Activated gamma-delta T cell treated with Interleukin-2 at 50 U/mL for 16 hours (primary cell): ENCODE results near the gene KRTAP23-1.

Source experiments
- DNase-seq: peaks from one replicate; pipeline ENCODE4 v3.0.0-alpha.2; 2020

The KRTAP23-1 gene, protein sequence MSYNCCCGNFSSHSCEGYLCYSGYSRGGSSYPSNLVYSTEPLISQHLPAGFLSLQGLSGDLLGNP

DNA sequence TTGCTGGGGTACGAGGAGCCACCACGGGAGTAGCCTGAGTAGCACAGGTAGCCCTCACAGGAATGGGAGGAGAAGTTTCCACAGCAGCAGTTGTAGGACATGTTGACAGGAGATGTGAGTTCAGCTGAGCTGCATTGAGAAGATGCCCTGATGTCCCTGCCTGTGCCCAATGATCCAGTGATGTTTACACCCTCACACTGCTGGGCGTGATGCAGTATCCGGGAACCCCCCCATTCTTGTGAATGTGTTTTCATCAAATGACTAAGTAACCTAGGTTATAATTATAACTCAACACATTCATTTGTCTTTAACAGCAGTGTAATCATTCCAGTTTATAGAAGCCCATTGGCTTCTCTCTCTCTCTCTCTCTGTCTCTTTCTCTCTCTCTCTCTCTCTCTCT, at the start of gene KRTAP23-1:
Gene KRTAP23-1 (minus strand): TSS at position 101 of the 400 bp plus-strand sequence. CDS start 0 bp downstream, at position 101.
- no peak for DNase-seq

DNA sequence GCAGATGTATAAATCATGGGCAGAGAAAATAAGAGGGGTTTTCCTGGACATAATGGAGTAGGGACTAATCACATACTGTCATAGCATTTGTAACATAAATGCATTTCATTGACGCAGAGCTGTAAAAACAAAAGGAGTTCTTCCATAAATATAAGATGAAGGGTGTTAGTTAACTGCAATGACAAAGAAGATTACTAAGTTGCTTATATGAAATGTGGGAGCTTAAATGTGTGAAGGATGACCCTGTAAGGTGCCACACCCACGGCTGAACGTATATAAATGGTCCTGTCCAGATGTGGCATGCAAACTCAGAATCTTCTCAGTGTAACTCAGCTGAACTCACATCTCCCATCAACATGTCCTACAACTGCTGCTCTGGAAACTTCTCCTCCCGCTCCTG, 47.3 kb upstream of the KRTAP23-1 start, which contains the start of gene KRTAP13-1:
Gene KRTAP13-1 (plus strand): TSS at position 301 of the 400 bp plus-strand sequence. CDS start 56 bp downstream, at position 357.
- DNase-seq = no peak

DNA sequence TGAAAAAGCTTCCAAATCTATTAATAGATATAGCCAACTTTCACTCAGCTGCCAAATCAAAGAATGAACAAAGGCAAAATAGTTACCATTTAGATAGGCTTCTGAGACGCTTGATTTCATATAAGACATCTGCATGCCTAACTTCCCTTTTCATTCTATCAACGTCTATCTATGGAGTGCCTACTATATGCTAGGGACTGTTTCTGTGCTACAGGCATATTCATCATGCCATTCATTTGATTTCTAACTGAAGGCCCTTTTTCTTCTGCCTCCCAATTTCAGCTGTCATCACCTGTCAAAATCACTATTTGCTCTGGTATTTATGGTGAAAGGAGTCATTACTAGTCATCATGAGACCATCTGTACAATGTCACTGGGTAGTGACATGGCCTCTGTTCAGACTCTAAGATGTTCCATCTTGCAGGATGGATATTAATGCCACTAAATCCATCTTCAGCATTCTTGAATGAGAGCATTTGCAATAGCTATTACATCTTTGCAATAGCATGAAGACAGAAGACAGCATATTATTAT, 43.2 kb upstream of the KRTAP23-1 start:
- DNase-seq = no peak

DNA sequence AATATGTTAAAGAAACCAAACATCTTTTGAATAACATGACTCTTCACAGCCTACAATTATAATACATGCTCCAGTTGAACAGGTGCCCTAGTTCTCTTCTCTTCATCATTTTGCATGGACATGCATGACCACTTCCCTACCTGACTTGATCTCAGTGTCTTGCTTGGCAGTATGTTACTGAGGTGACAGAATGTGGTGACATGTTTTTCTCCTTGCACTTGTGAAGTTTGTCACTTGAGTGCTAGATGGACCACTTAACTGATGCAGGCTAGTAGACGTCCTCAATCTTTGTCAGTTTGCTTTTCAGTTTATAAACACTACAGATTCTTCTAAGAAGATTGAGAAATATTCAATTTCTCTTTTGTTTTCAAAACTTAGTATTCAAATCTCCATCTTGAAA, 33.8 kb upstream of the KRTAP23-1 start:
- DNase-seq = no peak

DNA sequence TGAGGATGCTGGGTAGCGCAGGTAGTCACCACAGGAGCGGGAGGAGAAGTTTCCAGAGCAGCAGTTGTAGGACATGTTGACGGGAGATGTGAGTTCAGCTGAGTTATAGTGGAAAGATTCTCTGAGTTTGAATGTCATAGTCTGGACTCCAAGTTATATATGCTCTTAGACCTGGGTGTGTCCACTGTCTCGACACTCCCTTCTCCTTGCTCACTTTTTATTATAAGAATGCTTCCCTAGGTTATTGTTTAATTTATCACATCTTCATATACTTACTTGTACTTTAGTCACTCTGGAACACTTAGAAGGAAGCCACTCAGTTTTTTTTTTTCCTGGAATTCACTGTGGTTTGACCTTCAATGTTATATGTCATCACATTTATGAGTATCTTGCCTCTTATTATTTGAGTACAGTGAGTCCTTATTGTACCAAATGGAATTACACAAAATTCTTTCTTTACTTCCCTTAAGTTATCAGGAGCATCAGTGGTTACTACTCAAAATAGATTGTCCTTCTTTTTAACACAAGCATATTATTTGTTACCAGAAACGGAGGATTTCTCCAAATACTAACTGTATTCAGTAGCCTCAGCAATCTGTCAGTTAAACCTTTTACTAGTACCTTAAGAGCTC, 23.8 kb upstream of the KRTAP23-1 start, which contains the start of gene KRTAP13-2:
Gene KRTAP13-2 (minus strand): TSS at position 133 of the 632 bp plus-strand sequence. CDS start 58 bp downstream, at position 75.
- no peak for DNase-seq

DNA sequence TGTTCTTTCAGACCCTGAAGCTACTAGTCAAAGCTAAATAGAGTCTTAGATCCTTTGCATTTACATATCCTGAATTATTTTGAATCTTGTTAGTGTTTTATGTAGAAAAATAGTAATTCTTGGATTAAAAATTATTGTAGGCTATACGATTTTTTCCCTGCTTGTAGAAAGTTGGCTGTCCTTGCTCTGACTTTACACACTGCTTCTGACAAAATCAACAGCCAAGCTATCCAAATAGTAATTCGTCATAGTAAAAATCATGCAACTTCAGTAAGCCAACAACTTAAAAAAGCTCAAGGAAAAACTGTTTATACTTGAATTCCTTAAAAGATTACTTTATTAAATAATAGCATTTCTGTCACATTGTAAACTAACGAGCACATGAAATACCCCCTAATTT, 7.5 kb upstream of the KRTAP23-1 start:
- no peak for DNase-seq

DNA sequence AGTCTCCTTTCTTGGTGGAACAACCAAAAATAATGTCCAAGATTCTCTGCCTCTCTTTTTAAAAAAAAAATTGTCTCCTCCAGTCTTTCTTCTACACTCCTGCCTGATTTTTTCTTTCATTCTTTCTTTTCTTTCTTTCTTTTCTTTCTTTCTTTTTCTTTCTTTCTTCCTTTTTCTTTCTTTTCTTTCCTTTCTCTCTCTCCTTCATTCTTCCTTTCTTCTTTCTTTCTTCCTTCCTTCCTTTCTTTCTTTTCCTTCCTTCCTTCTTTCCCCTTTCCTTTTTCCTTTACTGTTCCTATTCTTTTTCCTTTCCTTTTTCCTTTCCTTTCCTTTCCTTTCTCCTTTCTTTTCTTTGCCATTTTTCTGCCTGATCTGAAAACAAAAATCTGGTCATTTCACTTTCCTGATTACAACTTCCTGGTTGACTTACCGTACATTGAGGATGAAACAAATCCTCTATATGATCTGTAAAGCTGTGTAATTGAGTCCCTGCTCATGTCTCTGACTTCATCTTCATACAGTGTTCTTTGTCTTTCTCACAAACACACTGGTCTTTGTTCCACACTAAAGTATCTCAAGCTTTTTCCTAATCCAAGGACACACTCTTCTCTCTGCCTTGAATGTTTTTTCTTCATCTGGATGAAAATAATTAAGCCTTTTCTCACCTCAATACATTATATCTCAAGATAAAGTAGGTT, 6.1 kb upstream of the KRTAP23-1 start:
- no peak for DNase-seq

DNA sequence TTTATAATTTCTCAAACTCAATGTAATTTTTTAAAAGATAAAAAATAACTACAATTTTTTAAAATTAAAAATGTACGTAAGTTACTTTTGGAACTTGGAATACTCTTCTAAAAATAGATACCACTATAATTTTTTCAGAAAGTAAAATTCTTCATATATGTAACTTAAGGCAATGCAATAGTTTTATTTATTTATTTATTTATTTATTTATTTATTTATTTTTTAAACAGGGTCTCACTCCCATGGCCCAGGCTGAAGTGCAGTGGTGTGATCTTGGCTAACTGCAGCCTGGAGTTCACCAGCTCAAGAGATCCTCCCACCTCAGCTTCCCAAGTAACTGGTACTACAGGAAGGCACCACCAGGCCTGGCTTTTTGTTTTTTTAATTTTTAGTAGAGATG, 3.1 kb upstream of the KRTAP23-1 start:
- DNase-seq = no peak

DNA sequence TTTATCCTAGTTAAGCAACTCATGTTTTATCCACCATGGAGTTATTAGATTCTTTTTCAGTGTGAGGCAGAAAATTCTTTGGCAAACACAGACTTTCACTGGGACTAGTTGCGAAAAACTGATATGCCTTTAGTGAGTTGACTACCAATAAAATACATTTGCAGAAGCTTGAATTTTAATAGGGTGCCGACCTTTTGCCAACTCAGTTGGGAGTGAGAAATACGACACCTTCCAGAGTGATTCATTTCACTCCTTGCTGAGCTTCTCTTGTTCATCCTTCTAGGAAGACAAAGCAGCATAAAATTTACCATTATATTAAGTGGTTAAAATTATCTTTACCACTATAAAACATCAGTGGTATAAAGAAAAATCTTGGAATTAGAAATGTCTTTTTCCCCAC, 1.2 kb upstream of the KRTAP23-1 start:
- no peak for DNase-seq

DNA sequence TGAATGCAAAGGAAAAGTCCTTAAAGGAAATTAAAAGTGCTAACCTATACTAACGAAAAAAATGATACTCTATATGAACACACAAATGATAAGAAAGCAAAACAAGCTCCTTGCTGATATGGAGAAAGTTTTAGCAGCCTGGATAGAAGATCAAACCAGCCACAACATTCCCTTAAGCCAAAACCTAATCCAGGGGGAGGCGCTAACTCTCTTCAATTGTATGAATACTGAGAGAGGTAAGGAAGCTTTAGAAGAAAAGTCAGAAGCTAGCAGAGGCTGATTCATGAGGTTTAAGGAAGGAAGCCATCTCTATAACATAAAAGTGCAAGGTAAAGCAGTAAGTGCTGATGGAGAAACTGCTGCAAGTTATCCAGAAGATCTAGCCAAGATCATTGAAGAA, 3.4 kb downstream of the KRTAP23-1 start:
- DNase-seq = no peak

DNA sequence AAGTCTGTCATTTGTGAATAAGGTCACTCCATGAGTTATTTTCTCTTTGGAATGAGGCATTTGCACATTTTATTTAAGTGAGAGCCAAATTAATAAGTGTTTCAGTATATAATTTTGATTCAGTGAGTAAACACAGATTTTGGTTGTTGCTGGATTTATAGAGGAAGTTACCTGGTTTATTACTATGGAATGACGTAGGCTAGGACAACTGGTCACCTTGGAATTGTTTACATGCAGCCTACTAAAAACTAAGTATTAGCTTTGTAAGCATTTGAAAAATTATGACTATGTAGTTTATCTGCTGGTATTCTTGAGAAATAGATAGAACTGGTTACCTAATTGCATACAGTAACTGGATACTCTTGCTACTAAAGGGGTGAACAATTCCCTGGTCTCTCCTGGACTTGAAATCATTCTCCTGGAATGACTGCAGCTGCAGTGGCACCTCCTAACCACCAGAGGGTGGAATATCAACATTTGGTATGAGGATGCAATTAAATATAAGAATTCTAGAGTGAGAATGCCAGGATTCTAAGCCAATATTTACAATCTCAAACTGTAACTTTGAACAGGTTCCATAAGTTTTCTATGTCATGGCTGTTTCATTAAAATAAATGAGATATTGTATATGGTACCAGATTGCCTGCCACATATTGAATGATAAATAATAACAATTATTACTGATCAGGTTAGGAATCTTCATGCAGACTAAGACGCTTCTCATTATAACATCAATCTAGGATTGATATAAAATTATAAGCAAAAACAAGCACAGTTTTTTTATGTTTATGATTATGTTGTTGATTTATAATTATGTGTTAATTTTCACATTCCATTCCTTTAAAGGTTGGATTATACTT, 7.5 kb downstream of the KRTAP23-1 start:
- peak; percentile 5 for DNase-seq

DNA sequence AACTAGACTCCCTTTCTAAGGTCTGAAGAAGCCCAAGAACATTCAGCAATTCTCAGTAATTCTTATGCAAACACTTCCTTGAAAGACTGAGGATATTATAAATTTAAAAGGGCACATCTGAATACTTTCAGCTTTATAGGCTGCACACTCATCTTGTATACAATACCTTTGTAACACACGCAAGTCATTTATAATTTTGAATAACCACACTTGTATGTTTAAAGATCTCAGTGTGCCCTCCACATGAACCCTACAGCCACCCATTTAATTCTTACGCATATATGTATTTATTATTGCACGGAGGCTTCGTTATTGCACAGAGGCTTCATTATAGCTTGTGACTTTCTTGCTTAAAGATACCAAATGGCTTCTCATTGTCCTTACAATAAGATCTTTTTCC, 9.7 kb downstream of the KRTAP23-1 start:
- DNase-seq = no peak

DNA sequence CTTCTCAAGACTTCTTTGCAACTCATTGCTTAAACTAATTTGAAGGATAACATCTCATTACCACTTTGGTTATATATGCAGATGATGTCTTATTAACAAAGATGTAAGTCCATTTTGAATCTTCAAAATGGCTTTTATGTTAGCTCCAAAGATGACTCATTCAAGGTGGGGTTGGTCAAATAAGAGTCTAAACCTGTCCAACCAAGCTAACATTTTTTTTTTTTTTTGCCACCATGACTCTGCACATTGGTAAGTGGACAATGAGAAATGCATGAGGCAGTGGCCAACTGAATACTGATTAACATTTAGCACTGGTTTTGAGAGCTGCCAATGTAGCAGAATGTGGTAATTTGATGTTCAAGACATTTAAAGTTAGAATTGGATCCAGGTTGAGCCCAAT, 10.6 kb downstream of the KRTAP23-1 start:
- DNase-seq = no peak

DNA sequence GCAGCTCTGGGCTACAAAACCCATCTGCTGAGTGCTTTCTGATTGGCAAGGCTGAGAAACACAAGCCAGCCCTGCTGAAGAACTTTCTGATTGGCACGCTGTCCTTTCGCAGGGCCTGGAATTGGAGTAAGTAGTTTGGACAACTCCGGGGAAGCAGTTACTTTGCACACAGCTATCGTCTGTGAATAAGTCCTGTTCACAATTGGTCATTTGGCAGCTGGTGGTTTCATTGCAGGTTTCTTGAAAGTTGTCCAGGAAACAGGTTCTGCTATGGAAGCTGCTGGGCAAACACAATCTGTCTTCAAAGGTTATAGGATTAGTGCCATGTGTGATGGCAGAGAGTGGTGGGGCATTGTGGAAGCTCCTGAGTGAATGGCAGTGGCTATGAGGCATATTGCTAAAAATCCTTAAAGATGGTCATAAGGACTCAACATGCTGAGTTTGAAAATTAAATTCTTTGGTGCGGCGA, 11.1 kb downstream of the KRTAP23-1 start, which contains the start of gene KRTAP27-1:
Gene KRTAP27-1 (minus strand): TSS at position 419 of the 469 bp plus-strand sequence. CDS start 26 bp downstream, at position 393.
- no peak for DNase-seq

DNA sequence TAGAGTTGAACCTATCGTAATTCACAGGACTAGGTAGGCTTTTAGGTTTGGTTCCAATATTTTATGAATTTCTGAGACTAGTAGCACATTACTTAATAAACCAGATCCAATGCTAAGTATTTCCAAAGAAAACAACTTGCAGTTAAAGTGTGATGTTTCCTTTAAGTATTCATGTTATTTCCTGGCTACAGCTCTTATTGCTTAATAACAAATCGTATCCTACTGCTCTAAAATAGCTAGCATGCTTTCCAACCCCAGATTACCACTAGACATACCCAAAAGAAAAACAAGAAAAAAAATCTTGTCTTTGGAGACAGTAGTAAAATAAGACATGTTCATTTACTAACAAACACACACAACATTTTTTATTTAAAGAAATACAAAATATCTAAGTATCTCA, 11.8 kb downstream of the KRTAP23-1 start:
- no peak for DNase-seq

DNA sequence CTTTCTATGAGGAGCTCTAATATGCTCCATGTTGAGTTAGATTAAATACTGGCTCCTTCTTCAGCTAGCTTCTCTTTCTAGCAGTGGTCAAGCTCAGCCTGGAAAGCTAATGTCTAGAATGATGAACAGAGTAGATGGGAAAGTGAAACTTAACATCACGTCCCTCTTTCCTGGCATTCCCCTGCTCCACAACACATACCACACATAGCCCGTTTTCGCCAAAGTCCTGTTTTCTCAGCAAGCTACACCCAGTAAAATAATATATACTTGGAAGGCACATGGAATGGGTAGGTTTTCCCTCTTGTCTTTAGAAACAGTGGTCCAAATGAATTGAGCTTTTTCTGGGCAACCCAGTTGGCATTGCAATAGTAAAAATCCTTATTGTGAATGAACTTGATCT, 14.7 kb downstream of the KRTAP23-1 start:
- no peak for DNase-seq

DNA sequence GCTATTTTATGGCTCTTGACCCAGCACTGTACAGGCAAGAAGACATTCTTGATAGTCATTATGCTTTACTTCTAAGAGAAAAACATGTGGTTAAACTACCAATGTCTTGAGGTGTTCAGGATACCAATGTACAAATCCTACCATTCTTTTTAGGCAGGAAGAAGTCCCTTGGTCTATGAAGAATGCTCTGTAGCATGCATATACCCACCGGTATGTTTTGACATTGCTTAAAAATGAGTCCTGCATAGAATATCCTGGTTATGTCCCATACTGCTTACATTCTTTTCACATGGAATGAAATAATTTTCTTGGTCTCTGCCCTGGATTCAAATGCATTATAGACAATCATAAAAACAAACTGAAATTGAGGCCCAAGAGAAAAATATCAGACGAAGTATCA, 15.7 kb downstream of the KRTAP23-1 start:
- no peak for DNase-seq

DNA sequence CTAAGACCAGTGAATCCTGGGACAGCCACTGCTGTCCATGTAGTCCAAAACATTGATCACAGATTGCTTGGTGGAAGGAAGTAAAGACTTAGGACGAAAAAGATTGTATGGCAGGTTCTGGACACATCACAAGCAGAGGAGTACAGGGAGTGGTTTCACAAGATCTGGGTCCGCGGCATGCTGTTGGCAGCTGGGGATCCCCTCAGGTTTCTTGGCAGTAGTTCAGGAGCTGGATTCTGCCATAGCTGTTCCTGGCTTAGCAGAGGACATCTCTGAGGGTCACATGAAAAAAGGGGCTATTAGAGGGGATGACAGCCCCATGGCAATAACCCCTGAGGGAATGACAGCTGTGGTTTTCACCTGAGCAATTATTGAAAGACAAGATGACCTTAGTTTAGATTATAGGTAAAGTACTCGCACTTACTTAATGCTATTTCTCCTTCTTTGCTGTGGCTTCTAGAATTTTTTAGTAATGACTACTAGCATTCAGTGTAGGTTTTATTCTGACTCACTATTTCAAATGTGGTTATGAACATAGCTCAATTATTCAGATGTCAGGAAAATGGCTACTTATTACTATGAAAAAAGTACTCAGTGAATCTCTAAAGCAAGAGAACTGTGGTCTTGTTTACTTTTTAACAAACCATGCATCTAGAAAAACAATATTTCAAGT, 19.1 kb downstream of the KRTAP23-1 start:
- DNase-seq = no peak

DNA sequence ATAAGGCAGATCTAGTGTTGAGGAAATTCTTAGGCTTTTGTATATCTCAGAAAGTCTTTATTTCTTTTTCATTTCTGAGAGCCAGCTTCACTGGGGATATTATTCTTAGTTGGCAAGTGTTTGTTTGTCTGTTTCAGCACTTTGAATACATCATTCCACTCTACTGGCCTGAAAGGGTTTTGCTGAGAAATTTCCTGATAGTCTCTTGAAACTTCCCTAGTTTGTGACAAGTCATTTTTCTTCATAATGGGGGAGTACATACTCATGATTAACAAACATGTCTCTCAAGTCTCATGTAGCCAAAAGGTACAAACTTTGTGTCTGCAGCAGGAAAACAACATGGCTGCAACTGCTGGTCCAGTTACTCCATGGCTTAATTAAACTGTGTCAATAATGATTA, 22.0 kb downstream of the KRTAP23-1 start:
- DNase-seq = no peak

DNA sequence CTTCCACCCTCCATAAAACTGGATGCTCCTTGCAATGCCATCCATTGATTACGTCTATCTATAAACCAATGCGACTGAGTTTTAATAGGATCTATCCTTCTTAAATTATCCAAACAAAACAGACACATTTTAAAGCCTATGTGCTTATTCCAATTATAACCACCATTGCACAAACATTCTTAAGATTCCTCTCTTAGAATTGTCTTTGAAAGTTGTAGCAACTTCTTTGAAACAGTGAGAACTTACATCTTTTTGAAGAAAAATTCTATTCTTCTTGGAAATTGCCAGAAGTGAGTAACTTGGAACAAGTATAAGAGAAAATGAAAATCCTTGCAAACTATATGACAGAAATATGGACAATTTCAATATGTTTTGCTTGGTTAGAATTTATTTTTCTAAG, 28.2 kb downstream of the KRTAP23-1 start, which contains the start of gene KRTAP26-1:
Gene KRTAP26-1 (minus strand): TSS at position 101 of the 400 bp plus-strand sequence. CDS start 280 bp downstream, outside the sequence.
- no peak for DNase-seq

DNA sequence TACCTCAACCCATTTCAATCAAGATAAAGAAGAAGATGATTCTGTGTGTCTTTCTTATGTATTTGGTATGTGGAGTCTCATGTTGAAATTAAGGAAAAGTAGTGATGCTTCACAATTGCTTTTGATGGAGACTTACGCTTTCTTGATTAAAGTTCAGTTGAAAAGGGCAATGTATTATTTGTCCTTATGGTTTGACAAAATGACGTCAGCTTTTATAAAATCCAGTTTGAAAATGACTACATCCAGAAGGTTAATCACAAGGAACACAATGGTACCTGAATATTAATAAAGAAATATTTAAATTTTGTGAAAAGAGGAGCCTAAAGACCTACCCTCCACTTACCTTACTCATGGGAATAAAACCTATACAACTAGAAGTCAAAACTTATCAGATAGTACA, 32.7 kb downstream of the KRTAP23-1 start:
- DNase-seq = no peak

DNA sequence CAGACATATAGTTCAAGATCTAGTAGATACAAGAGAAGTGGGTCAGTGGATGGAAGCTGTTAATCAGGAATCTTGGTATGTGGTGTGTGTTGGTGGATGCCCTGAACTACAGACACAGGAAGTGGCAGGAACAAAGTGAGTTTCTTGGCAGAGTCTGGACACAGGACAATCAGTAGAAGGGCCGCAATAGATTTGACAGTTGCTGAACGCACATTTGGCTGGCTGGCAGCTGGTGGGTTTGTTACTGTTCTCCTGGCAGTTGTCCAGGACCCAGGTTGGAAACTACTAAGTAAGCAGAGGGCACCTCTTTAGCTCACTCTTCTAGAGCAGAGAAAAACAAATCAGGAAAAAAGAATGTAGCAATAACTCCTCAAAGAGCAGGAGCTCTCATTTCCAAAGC, 41.5 kb downstream of the KRTAP23-1 start:
- DNase-seq = no peak
